GM20000 (cell line): Measurements from ENCODE around the gene TMEM164.

Experiments used
- DNase-seq: peaks from one replicate; pipeline ENCODE4 v3.0.0; 2012; ENCODE audit warnings: low spot score
- TF ChIP-seq, protein P1 (sequence below): IDR thresholded peaks from 2 replicates; pipeline ENCODE4 v1.5.1; 2012; ENCODE audit warnings: mild to moderate bottlenecking, control low read depth; ENCODE audit errors: extremely low read depth, missing control alignments

The TMEM164 gene

GRCh38 chrX:110032534-110033147 is 29.7 kb downstream of the TMEM164 start:
- no peak for DNase-seq
- TF ChIP-seq, protein P1, sequence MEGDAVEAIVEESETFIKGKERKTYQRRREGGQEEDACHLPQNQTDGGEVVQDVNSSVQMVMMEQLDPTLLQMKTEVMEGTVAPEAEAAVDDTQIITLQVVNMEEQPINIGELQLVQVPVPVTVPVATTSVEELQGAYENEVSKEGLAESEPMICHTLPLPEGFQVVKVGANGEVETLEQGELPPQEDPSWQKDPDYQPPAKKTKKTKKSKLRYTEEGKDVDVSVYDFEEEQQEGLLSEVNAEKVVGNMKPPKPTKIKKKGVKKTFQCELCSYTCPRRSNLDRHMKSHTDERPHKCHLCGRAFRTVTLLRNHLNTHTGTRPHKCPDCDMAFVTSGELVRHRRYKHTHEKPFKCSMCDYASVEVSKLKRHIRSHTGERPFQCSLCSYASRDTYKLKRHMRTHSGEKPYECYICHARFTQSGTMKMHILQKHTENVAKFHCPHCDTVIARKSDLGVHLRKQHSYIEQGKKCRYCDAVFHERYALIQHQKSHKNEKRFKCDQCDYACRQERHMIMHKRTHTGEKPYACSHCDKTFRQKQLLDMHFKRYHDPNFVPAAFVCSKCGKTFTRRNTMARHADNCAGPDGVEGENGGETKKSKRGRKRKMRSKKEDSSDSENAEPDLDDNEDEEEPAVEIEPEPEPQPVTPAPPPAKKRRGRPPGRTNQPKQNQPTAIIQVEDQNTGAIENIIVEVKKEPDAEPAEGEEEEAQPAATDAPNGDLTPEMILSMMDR, result no peak

DNA sequence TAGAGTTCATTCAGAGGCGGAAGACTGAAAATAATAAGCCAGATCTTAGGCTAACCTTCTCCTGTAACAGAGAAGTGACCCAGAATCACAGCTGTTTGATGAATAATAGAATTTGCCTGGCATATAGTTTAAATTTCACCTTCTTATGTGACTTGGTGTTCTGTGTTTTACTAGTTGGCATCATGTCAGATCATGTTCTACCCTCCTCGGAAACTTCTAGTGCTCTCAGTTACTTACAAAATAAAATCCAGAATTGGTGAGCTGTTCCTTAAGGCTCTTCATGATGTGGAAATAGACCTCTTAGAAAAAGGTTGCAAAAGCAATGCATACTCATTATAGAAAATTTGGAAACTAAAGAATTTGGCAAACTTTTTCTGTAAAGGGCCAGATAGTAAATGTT is 31.1 kb downstream of the TMEM164 start:
- no peak for DNase-seq

DNA sequence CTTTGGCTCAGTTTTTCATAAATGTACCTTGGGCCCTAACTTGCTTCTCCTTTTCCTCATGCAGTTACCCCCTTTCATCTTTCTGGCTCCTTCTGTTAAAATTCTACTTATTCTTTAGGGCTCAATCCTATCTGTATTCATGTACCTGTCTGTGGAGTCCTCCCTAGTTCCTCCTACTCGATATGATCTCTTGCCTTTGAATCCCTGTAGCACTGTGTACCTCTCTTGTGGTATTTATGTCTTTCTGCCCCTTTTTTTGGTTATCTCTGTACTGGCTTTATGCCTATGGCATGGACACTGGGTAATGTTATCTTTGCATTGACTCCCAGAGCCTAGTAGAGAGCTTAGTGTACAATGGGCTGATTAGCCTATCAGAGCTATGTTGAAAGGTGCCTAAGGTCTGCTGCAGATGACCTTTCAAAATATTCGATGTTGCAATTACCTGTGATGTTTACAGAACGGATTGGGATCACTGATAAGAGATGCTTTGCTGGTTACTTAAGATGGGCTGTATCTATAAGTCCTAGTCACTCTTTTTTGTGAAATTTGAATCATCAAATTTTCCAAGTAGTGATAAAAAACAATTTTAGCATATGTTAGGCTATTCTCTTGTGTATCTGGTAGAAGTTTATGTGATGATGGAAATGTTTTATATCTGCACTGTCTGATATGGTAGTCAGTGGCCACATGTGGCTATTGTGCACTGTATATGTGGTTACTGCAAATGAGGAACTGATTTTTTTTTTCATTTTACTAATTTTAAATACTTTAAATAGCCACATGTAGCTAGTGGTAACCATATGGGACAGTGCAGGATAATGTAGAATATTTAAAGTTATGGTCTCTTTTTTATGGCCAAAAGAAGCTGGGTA is 33.5 kb downstream of the TMEM164 start:
- no peak for DNase-seq
- TF ChIP-seq, protein P1, result no peak

More for the DNA sequence above, 31.1 kb downstream of the TMEM164 start:
- TF ChIP-seq, protein P1, result no peak

- DNase-seq, result no peak
- TF ChIP-seq, protein P1, result no peak
Measured at GRCh38 chrX:110037178-110037577, 34.3 kb downstream of the TMEM164 start.

DNA sequence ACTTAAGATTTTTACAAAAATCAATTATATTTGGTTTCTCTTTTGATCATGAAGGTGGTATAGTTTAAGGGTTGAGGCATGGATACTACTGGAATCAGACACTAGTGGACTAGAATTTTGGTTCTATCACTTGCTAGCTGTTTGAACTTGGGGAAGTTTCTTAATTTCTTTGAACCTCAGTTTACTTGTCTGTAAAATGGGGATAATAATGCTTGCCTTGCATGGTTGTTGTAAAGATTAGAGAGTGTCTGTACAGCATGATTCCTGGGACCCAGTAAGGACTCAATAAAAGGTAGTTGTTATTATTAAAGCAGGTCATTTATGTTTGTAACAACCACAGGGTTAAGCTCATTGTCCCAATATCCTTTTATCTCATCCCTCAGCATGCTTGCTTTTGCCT is 36.0 kb downstream of the TMEM164 start:
- no peak for DNase-seq
- TF ChIP-seq, protein P1, result no peak

- TF ChIP-seq, protein P1, result no peak
- DNase-seq, result no peak
Measured at GRCh38 chrX:110041980-110042379, 39.1 kb downstream of the TMEM164 start.

GRCh38 chrX:110042496-110042895 is 39.6 kb downstream of the TMEM164 start:
- TF ChIP-seq, protein P1, result no peak

More at GRCh38 chrX:110042496-110042895, 39.6 kb downstream of the TMEM164 start:
- DNase-seq, result no peak
